Stimulated activated naive CD8-positive, alpha-beta T cell treated with anti-CD3 and anti-CD28 coated beads, Interleukin-15, amount 100 ng/mL, for 72 hours (primary cell): ENCODE data around the gene ACSM2A.
"Not testable (repeated sequence)": the region's sequence is repeated elsewhere in the genome, so short reads cannot be mapped to it uniquely, and the experiment has no call there.

Experiments used
- ATAC-seq: fragments of 150-1000 bp; cut with Tn5 transposase; 2 replicates; pipeline ENCODE4 v1.10.0; 2021; ENCODE audit warnings: mild to moderate bottlenecking, moderate library complexity
- DNase-seq, 2 donors: peaks; one replicate each; pipeline ENCODE4 v3.0.0; 2021 to 2022
- H3K27ac Mint-ChIP-seq, 2 donors: one replicate each; pipeline ENCODE4 v1.8.0; 2022; ENCODE audit warnings: mild to moderate bottlenecking in 2 of 2, mixed read lengths in 2 of 2, moderate library complexity in 2 of 2
- H3K27me3 Mint-ChIP-seq: one replicate; pipeline ENCODE4 v1.8.0; 2022; ENCODE audit warnings: mixed read lengths
- H3K4me1 Mint-ChIP-seq: one replicate; pipeline ENCODE4 v1.8.0; 2022; ENCODE audit warnings: mild to moderate bottlenecking, mixed read lengths
- H3K4me3 Mint-ChIP-seq, 2 donors: one replicate each; pipeline ENCODE4 v1.8.0; 2022; ENCODE audit warnings: mild to moderate bottlenecking in 2 of 2, mixed read lengths in 2 of 2, moderate library complexity in 1 of 2
- H3K9me3 Mint-ChIP-seq, 2 donors: one replicate each; pipeline ENCODE4 v1.8.0; 2022; ENCODE audit warnings: mixed read lengths in 2 of 2

ACSM2A gene

DNA sequence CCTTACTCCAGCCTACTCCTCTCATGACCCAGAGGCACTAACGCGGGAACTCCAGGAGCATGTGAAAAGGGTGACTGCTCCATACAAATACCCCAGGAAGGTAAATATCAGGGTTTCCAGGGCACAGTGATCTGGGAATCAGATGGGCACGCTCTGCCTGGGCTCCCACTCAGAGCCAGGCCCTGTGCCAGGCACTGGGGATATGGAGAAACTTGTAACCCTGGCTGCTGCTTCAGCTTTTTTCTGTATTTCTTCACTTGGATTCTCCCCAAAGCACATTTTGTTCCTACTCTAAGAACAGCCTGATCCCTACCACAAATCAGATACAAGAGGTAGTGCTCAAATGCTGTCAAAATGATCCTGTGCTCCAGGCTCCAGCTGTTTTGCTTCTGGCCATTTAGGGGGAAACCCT, 11.5 kb upstream of the ACSM2A start:
- DNase-seq, H3K9me3 Mint-ChIP-seq, H3K27ac Mint-ChIP-seq, H3K4me3 Mint-ChIP-seq, H3K27me3 Mint-ChIP-seq, ATAC-seq, H3K4me1 Mint-ChIP-seq: not testable (repeated sequence)

GRCh38 chr16:20440731-20441130, 10.6 kb upstream of the ACSM2A start:
- H3K27me3 Mint-ChIP-seq, H3K4me3 Mint-ChIP-seq, H3K9me3 Mint-ChIP-seq, H3K4me1 Mint-ChIP-seq, H3K27ac Mint-ChIP-seq, ATAC-seq, DNase-seq: not testable (repeated sequence)

- no peak for ATAC-seq
- Mint-ChIP-seq H3K27me3 (no peaks in the 10 kb centered on the region), H3K4me1 (no peaks in the 10 kb centered on the region), H3K27ac (no peak overlapping the region), H3K4me3 (no peak overlapping the region), H3K9me3 (no peaks in the 10 kb centered on the region)
- DNase-seq = no peak
These were observed 10.1 kb upstream of the ACSM2A start for GRCh38 chr16:20441191-20441590.

DNA sequence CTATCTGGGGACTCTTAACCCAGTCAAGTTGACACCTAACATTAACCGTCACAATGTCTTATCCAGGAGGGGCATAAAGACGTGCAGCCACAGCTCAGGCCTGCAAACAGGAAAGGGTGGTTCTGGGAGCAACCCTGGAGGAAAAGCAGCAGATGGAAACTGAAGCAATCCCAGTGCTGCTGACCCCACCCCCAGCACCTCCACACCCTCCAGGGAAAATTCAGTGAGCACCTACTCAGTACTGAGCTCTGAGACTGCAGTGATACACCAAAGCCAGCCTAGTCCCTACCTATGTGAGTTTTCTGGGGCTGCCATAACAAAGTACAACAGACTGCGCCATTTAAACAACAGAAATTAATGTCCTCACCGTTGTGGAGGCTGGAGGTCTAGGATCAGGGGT, 9.5 kb upstream of the ACSM2A start:
- H3K4me1 Mint-ChIP-seq, H3K27me3 Mint-ChIP-seq, H3K4me3 Mint-ChIP-seq, H3K27ac Mint-ChIP-seq, DNase-seq, H3K9me3 Mint-ChIP-seq, ATAC-seq: not testable (repeated sequence)

- DNase-seq, H3K4me3 Mint-ChIP-seq, H3K4me1 Mint-ChIP-seq, H3K27me3 Mint-ChIP-seq, ATAC-seq, H3K27ac Mint-ChIP-seq, H3K9me3 Mint-ChIP-seq: not testable (repeated sequence)
These were observed 4.5 kb upstream of the ACSM2A start for GRCh38 chr16:20446652-20447393.

DNA sequence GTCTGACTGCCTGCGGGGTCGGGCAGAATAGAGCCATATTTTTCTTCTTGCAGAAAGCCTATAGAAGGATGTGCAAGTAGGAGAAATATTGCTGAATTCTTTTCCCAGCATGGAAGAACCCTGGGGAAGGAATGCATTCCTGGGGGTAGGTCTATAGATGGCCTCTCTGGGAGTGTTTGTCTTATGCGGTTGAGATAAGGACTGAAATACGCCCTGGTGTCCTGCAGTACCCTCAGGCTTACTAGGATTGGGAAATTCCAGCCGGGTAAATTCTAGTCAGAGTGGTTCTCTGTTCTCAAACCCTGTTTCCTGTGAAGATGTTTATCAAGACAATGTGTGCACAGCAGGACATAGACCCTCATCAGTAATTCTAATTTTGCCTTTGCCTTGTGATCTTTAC, 2.3 kb downstream of the ACSM2A start:
- H3K27ac Mint-ChIP-seq, H3K9me3 Mint-ChIP-seq, DNase-seq, H3K4me1 Mint-ChIP-seq, H3K27me3 Mint-ChIP-seq, ATAC-seq, H3K4me3 Mint-ChIP-seq: not testable (repeated sequence)

GRCh38 chr16:20459227-20459626, 7.9 kb downstream of the ACSM2A start:
- not testable (repeated sequence) for H3K9me3 Mint-ChIP-seq, H3K4me1 Mint-ChIP-seq, H3K4me3 Mint-ChIP-seq, ATAC-seq, H3K27me3 Mint-ChIP-seq, H3K27ac Mint-ChIP-seq, DNase-seq

- H3K4me3 Mint-ChIP-seq, H3K27ac Mint-ChIP-seq, DNase-seq, H3K4me1 Mint-ChIP-seq, ATAC-seq, H3K27me3 Mint-ChIP-seq: not testable (repeated sequence)
- peaks cover 0 to 12% of the 10 kb centered on the region in 2 donors for H3K9me3 Mint-ChIP-seq
These were observed 9.0 kb downstream of the ACSM2A start for GRCh38 chr16:20460313-20460712.

DNA sequence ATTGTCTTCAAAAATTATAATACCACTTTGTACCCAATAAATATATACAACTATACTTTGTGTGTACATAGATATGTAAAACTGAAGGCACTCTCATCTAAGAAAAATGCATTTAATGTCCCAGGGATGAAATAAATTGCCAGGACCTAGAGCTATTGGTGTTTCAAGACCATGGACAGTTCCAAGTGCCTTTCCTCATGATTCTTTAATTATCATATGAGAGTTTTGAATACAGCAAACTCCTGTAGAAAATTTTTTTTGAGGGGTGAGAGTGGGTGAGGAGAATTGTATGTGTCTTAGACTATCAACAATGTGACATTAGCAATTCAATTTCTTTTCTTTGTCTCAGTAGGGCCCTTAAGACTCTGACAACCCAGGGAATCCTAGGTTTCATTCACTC, 17.6 kb downstream of the ACSM2A start:
- H3K27me3 Mint-ChIP-seq, DNase-seq, H3K27ac Mint-ChIP-seq, H3K4me3 Mint-ChIP-seq, ATAC-seq, H3K4me1 Mint-ChIP-seq: not testable (repeated sequence)
- H3K9me3 Mint-ChIP-seq = peaks cover 7 to 24% of the 10 kb centered on the region in 2 donors

DNA sequence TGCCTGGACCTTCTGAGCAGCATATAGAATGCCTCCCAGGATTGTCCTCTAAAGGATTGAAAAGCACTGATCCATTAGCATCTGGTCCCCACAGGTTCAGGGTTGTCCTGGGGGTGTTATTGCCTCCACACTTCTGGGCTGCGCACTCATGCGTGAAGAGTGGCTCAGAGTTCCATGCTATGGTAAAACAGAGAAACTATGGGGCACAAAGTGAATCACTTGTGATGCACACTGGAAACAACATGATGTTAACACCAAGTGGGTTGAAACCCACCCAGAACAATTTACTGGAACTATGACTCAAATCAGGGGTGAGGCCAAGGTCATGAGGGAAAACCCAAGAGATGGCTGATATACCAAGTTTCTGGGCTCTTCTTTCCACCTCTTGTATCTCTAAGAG, 18.6 kb downstream of the ACSM2A start:
- H3K27ac Mint-ChIP-seq, H3K4me3 Mint-ChIP-seq, DNase-seq, H3K4me1 Mint-ChIP-seq, ATAC-seq, H3K27me3 Mint-ChIP-seq: not testable (repeated sequence)
- H3K9me3 Mint-ChIP-seq = peaks cover 7 to 16% of the 10 kb centered on the region in 2 donors

DNA sequence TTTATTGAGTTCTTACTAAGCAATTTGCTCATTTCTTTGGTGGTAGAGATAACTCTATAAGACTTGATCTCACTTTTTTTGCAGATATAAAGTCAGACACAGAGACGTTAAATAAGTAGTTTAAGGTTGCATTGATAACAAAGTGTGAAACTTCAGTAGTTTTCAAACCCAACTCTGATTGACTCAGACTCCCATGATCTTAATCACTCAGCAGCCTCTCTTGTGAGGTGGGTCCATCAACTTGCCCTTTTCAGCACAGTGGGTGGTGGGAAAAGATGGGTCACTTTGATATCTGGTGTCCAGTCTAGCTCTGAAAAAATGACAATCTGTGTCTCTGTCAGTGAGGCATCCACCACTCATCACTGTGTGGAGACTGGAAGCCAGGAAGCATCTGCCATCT, 19.4 kb downstream of the ACSM2A start:
- DNase-seq, H3K4me1 Mint-ChIP-seq, H3K27ac Mint-ChIP-seq, H3K4me3 Mint-ChIP-seq, H3K27me3 Mint-ChIP-seq, ATAC-seq: not testable (repeated sequence)
- peaks cover 7 to 16% of the 10 kb centered on the region in 2 donors for H3K9me3 Mint-ChIP-seq

DNA sequence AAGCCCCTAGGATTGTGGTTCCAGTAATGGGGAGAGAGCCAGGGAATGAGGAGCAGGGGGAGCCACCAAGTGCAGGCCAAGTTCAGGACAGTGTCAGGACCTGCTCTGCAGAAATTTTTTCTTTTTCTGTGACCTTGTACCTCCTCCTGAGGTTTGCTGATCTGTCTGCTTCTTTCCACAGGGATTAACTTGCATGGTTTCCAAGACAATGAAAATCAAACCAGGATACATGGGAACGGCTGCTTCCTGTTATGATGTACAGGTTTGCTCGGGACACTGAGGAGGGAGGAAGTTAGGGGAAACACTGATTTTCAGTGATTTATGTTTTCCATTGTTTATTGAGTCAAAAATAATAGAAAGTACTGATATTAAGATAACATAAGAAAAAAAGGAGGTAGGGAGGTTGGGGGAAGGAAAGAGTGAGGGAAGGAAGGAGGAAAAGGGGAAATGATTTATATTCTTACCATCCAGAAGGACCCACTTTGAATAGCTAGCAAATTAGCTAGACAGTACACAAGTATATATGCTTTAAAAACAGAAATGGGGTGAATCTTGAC, 25.9 kb downstream of the ACSM2A start:
- ATAC-seq, H3K4me1 Mint-ChIP-seq, DNase-seq, H3K9me3 Mint-ChIP-seq, H3K27ac Mint-ChIP-seq, H3K4me3 Mint-ChIP-seq: not testable (repeated sequence)
- peaks cover 17% of the 10 kb centered on the region for H3K27me3 Mint-ChIP-seq

DNA sequence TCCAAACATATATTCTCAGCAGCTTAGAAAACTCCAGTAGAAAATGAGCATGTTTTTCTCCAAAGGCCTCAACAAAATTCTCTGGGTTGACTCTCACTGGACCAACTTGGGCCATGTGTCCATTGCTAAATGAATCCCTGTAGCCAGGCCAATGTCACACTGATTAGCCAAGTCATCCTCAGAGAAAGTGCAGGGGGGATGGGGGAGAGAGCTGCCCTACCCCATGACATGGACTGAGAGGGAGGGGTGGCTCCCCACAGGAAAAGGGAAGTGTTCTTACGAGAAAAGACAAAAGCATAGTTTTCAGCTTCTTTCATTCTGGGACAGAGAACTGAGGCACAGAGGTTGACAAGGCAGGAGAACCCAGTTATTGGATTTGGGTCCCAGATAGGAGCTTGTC, 32.7 kb downstream of the ACSM2A start:
- ATAC-seq, H3K27ac Mint-ChIP-seq, DNase-seq: not testable (repeated sequence)

DNA sequence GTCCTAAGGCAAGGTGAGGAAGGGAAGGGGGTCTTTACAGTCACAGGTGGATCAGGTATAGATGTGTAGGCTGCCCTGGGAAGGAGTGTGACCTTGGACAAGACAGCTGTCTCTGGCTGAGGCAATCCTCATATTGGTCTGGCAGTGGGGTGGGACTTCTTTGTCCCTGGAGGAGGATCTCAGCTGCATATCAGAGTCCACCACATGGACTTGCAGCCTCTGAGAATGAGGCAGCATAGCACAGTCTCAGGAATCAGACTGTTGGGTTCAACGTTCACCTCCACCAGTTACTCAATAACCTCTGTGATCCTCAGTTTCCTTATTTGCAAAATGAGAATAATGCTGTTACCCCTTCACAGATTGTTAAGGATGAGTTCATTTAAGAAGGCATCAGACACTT, 33.4 kb downstream of the ACSM2A start:
- Mint-ChIP-seq H3K4me3 (no peak overlapping the region), H3K4me1 (no peaks in the 10 kb centered on the region), H3K9me3 (peaks cover 0 to 4% of the 10 kb centered on the region in 2 donors), H3K27me3 (peaks cover 17% of the 10 kb centered on the region), H3K27ac (no peak overlapping the region)
- ATAC-seq = no peak
- no peak for DNase-seq

More for the DNA sequence above, 32.7 kb downstream of the ACSM2A start:
- H3K9me3 Mint-ChIP-seq, H3K4me1 Mint-ChIP-seq, H3K4me3 Mint-ChIP-seq: not testable (repeated sequence)
- H3K27me3 Mint-ChIP-seq = peaks cover 23% of the 10 kb centered on the region

DNA sequence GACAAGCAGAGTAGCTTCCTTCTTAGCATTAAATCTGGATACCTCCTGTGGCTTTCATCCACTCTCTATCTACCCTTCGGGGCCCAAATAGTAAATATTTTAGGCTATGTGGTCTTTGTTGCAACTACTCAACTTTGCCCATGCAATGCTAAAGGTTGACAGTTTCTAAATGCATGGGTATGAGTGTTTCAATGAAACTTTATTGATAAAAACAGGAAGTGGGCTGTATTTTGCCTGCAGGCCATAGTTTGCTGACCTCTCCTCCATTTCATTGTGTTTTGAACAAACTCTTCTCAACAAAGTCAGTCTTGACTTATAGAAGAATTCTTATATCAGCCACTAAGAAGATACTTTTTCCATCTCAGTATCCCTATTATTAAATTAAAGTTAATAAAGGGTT, 34.1 kb downstream of the ACSM2A start:
- no peak overlapping the region for H3K4me3 Mint-ChIP-seq
- no peaks in the 10 kb centered on the region for H3K4me1 Mint-ChIP-seq
- peaks cover 10% of the 10 kb centered on the region for H3K27me3 Mint-ChIP-seq
- no peak for ATAC-seq
- H3K27ac Mint-ChIP-seq = no peak overlapping the region
- H3K9me3 Mint-ChIP-seq = peaks cover 0 to 4% of the 10 kb centered on the region in 2 donors
- no peak for DNase-seq

- H3K9me3 Mint-ChIP-seq, H3K27ac Mint-ChIP-seq: not testable (repeated sequence)
These were observed 39.7 kb downstream of the ACSM2A start for GRCh38 chr16:20490994-20491393.

More at GRCh38 chr16:20490994-20491393, 39.7 kb downstream of the ACSM2A start:
- not testable (repeated sequence) for H3K27me3 Mint-ChIP-seq, H3K4me1 Mint-ChIP-seq, DNase-seq, H3K4me3 Mint-ChIP-seq, ATAC-seq
